ENCODE results near the gene COLGALT1. TPM values are rescaled to one million over a fixed set of nuclear protein-coding genes. Genes with fewer than 3 reads are reported as not detected.

COLGALT1 gene
- total and polyA plus RNA-seq, 10 of the 15 experiments (the other 5 are each of a cell fraction or from before 2014, with no cell fraction given): 1.2 to 78.8 (median 29.8) TPM

DNA sequence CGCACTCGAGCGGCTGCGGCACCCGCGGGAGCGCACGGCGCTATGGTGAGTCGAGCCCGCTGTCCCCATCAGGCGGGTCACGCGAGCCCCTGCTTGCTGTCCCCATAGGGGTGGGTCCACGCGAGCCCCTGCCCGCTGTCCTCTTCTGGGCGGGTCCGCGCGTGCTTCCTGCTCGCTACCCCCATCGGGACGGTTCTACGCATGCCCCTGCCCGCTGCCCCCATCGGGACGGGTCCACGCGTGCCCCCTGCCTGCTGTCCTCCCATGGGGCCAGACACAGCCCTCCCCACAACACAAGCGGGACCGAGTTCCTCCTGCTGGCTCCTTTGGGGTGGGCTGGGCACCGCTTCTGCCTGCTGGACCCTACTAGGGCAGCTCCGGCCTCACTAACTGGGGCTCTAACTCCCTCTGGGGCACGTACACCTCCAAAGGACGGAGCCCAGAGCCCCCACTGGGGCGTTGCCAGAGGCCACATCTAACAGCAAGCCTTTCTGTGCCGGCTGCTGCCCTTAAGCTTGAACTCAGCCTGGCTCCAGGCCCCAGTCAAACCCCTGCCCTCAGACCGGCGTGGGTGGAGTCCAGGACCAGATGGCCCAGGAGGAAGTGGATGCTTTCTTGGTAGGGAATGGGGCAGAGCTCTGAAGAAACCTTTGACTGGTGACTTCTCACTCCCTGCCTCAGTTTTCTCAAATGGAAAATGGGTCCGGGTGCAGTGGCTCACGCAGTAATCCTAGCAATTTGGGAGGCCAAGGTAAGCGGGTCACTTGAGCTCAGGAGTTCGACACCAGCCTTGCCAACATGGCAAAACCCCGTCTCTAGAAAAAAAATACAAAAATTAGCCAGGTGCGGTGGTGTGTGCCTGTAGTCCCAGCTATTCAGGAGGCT lies 722 bp downstream of the COLGALT1 start:
- Histone ChIP-seq H3K79me2 (ENCODE audit: control insufficient read depth, insufficient read depth, low read length) (peaks cover 16% of the 10 kb centered on the region), H3K4me1 (ENCODE audit: control insufficient read depth, insufficient read depth, low read length) (0 out of 2 replicates have a peak, but pooled peaks cover 4% of the 10 kb centered on the region), H4K20me1 (ENCODE audit: control insufficient read depth, insufficient read depth) (no peaks in the 10 kb centered on the region), H3K36me3 (ENCODE audit: control insufficient read depth in 2 of 2, insufficient read depth in 2 of 2, low read length in 1 of 2) (peaks cover 6 to 7% of the 10 kb centered on the region in 2 experiments; a peak in 3 of 4 replicates), H3K4me3 (peak overlapping the region; percentile 88), H2AFZ (ENCODE audit: control insufficient read depth, low read depth, low read length) (peak overlapping the region; percentile 88), H3K4me2 (ENCODE audit: control insufficient read depth, insufficient read depth) (peak overlapping the region; percentile 61), H3K27me3 (replicated peaks in 1 of 2; ENCODE audit: control insufficient read depth in 2 of 2, insufficient read depth in 2 of 2, low read length in 1 of 2) (no peaks in the 10 kb centered on the region), H3K9ac (ENCODE audit: control insufficient read depth, insufficient read depth, low read length) (peak overlapping the region; percentile 92), H3K27ac (ENCODE audit: control insufficient read depth, insufficient read depth) (peak overlapping the region; percentile 86), H3K9me3 (replicated peaks; ENCODE audit: control insufficient read depth, insufficient read depth, low read length) (no peaks in the 10 kb centered on the region)
- 6% methylated on average over 34 of the region's 46 CpGs for WGBS (ENCODE audit: insufficient coverage, insufficient replicate concordance, low lambda C conversion rate, missing lambda C conversion rate)
- in situ Hi-C loops (cut with MboI) (no loop called here), intact Hi-C loops (cut with micrococcal nuclease; ENCODE audit: unreplicated experiment) (loop anchor here (2.0 to 5.0 kb wide), 2 partner anchors 17 to 44 kb away; partner anchors contain the start of gene PGLS)
- FAIRE-seq (no peak), DNase-seq (ENCODE audit: low read depth, low spot score) (no peak), ATAC-seq (peak; percentile 70)
- SMC1A ChIA-PET (ENCODE audit: uncharacterized antibody, unreplicated experiment): interaction anchor here (0.6 to 1.8 kb wide), 8 partner anchors 14 to 80 kb away, joined by 3 to 6 read pairs (median 3); partner anchors contain the start of gene PGLS
- CTCF ChIA-PET: interaction anchor here (0.7 to 3.5 kb wide), 7 partner anchors 17 to 67 kb away, joined by 3 to 21 read pairs (median 4); partner anchors contain the start of gene PGLS
- no TSS peak for BruUV-seq (replicated peaks)
- POLR2A ChIA-PET: interaction anchor here (0.5 to 2.0 kb wide), 4 partner anchors 18 to 45 kb away, joined by 3 to 5 read pairs (median 4); partner anchors contain the start of gene PGLS
- RAD21 ChIA-PET (ENCODE audit: unreplicated experiment): interaction anchor here (0.9 to 1.0 kb wide), 3 partner anchors 45 to 66 kb away, joined by 3 to 6 read pairs (median 6); partner anchors contain the start of gene PGLS
- no peak for TF ChIP-seq NFYB (IDR thresholded peaks at IDR 0.05; ENCODE audit: insufficient read depth, low read depth, low read length)
- TF ChIP-seq, protein P1, sequence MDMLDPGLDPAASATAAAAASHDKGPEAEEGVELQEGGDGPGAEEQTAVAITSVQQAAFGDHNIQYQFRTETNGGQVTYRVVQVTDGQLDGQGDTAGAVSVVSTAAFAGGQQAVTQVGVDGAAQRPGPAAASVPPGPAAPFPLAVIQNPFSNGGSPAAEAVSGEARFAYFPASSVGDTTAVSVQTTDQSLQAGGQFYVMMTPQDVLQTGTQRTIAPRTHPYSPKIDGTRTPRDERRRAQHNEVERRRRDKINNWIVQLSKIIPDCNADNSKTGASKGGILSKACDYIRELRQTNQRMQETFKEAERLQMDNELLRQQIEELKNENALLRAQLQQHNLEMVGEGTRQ (IDR thresholded peaks at IDR 0.05; ENCODE audit: borderline replicate concordance, low read depth, low read length): no peak
- TF ChIP-seq FOXK2 (IDR thresholded peaks at IDR 0.05): no peak
- no peak for TF ChIP-seq SMC3 (IDR thresholded peaks at IDR 0.05; ENCODE audit: borderline replicate concordance, low read length)
- TF ChIP-seq MYC (IDR thresholded peaks at IDR 0.05; ENCODE audit: insufficient read depth, insufficient read length, insufficient replicate concordance, low read length, severe bottlenecking): peak; percentile 83
- TF ChIP-seq, protein P2, sequence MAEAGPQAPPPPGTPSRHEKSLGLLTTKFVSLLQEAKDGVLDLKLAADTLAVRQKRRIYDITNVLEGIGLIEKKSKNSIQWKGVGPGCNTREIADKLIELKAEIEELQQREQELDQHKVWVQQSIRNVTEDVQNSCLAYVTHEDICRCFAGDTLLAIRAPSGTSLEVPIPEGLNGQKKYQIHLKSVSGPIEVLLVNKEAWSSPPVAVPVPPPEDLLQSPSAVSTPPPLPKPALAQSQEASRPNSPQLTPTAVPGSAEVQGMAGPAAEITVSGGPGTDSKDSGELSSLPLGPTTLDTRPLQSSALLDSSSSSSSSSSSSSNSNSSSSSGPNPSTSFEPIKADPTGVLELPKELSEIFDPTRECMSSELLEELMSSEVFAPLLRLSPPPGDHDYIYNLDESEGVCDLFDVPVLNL (IDR thresholded peaks at IDR 0.05; ENCODE audit: low read depth, low read length): 0 out of 2 replicates have a peak, but pooled peaks have one; percentile 13
- TF ChIP-seq, protein P3, sequence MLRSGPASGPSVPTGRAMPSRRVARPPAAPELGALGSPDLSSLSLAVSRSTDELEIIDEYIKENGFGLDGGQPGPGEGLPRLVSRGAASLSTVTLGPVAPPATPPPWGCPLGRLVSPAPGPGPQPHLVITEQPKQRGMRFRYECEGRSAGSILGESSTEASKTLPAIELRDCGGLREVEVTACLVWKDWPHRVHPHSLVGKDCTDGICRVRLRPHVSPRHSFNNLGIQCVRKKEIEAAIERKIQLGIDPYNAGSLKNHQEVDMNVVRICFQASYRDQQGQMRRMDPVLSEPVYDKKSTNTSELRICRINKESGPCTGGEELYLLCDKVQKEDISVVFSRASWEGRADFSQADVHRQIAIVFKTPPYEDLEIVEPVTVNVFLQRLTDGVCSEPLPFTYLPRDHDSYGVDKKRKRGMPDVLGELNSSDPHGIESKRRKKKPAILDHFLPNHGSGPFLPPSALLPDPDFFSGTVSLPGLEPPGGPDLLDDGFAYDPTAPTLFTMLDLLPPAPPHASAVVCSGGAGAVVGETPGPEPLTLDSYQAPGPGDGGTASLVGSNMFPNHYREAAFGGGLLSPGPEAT (IDR thresholded peaks at IDR 0.05; ENCODE audit: low read depth): no peak
- no peak for TF ChIP-seq FOXM1 (IDR thresholded peaks at IDR 0.05; ENCODE audit: low read depth, low read length)
- peak; percentile 73 for TF ChIP-seq LARP7 (IDR thresholded peaks at IDR 0.05)
- no peak for TF ChIP-seq SIX5 (IDR thresholded peaks at IDR 0.05; ENCODE audit: low read depth, low read length, severe bottlenecking)
- TF ChIP-seq PML (IDR thresholded peaks at IDR 0.05; ENCODE audit: low read length): no peak
- TF ChIP-seq TCF12 (IDR thresholded peaks at IDR 0.05; ENCODE audit: low read depth, low read length): no peak
- no peak for TF ChIP-seq ATF7 (IDR thresholded peaks at IDR 0.05; ENCODE audit: low read depth)
- no peak for TF ChIP-seq ZBED1 (IDR thresholded peaks at IDR 0.05; ENCODE audit: borderline replicate concordance)
- TF ChIP-seq PAX8 (IDR thresholded peaks at IDR 0.05): no peak
- TF ChIP-seq WRNIP1 (IDR thresholded peaks at IDR 0.05; ENCODE audit: borderline replicate concordance, low read depth, low read length): no peak
- TF ChIP-seq POLR2A (IDR thresholded peaks at IDR 0.05; ENCODE audit: low read depth, low read length): peak; percentile 75
- 0 out of 2 replicates have a peak, but pooled peaks have one; percentile 10 for TF ChIP-seq IKZF1 (conservative IDR thresholded peaks at IDR 0.05)
- TF ChIP-seq IRF4 (IDR thresholded peaks at IDR 0.05; ENCODE audit: low read depth, low read length): no peak
- TF ChIP-seq GATAD2B (conservative IDR thresholded peaks at IDR 0.05; ENCODE audit: low read depth): peak; percentile 84; the same call in 1 of the 2 replicates
- TF ChIP-seq BRCA1 (IDR thresholded peaks at IDR 0.05; ENCODE audit: low read depth, low read length): no peak

Measured in GM12878 (cell line).